GM23338 (cell line): ENCODE data around the gene DOCK2. TPM values are rescaled to one million over a fixed set of nuclear protein-coding genes. Genes with fewer than 3 reads are reported as not detected.

Source experiments
- ATAC-seq: fragments of 200-7000 bp; cut with Tn5 transposase; 3 replicates; pipeline ENCODE4 v1.9.1; 2020
- DNase-seq: peaks from one replicate; pipeline ENCODE4 v3.0.0-alpha.2; 2015; ENCODE audit warnings: low spot score
- H2AFZ ChIP-seq: fragments of 200-600 bp; sonication (generic); 2 replicates; pipeline ENCODE4 v1.8.0; 2016; ENCODE audit warnings: antibody characterized with exemption, mild to moderate bottlenecking, moderate library complexity
- H3F3A ChIP-seq: fragments of 200-600 bp; sonication (generic); replicated peaks from 2 replicates; pipeline ENCODE4 v1.8.0; 2017; ENCODE audit warnings: antibody characterized with exemption, mixed run types, low read depth
- H3K27ac ChIP-seq: fragments of 200-600 bp; sonication (generic); 2 replicates; pipeline ENCODE4 v1.6.1; 2016; ENCODE audit warnings: low read depth
- H3K27me3 ChIP-seq: fragments of 200-600 bp; sonication (generic); 2 replicates; pipeline ENCODE4 v1.8.0; 2016; ENCODE audit warnings: mild to moderate bottlenecking, mixed run types, moderate library complexity; ENCODE audit not compliant: insufficient read depth
- H3K36me3 ChIP-seq: fragments of 200-600 bp; sonication (generic); 2 replicates; pipeline ENCODE4 v1.8.0; 2016; ENCODE audit warnings: mild to moderate bottlenecking; ENCODE audit not compliant: insufficient read depth
- H3K4me1 ChIP-seq: fragments of 200-600 bp; sonication (generic); 2 replicates; pipeline ENCODE4 v1.8.0; 2016; ENCODE audit warnings: mild to moderate bottlenecking, moderate library complexity; ENCODE audit not compliant: insufficient read depth
- H3K4me2 ChIP-seq: fragments of 200-600 bp; sonication (generic); 2 replicates; pipeline ENCODE4 v1.7.1; 2017; ENCODE audit warnings: mixed run types
- H3K4me3 ChIP-seq: fragments of 200-600 bp; sonication (generic); 2 replicates; pipeline ENCODE4 v1.6.1; 2016; ENCODE audit warnings: mixed run types
- H3K79me2 ChIP-seq: fragments of 200-600 bp; sonication (generic); replicated peaks from 2 replicates; pipeline ENCODE4 v1.8.0; 2017; ENCODE audit warnings: mild to moderate bottlenecking; ENCODE audit not compliant: insufficient read depth
- H3K9me2 ChIP-seq: fragments of 200-600 bp; sonication (generic); 2 replicates; pipeline ENCODE4 v1.8.0; 2017; ENCODE audit not compliant: insufficient read depth
- H4K20me1 ChIP-seq: fragments of 200-600 bp; sonication (generic); replicated peaks from 2 replicates; pipeline ENCODE4 v1.8.0; 2017; ENCODE audit warnings: mild to moderate bottlenecking; ENCODE audit not compliant: insufficient read depth
- H3K27ac Mint-ChIP-seq: 2 replicates; pipeline ENCODE4 v1.8.0; 2020; ENCODE audit warnings: inconsistent platforms, mild to moderate bottlenecking, moderate library complexity, mixed read lengths
- H3K27me3 Mint-ChIP-seq: 3 replicates; pipeline ENCODE4 v1.8.0; 2022; ENCODE audit warnings: low read depth, mild to moderate bottlenecking, moderate library complexity, mixed read lengths, inconsistent platforms; ENCODE audit not compliant: insufficient read depth, poor library complexity
- H3K36me3 Mint-ChIP-seq: 3 replicates; pipeline ENCODE4 v1.8.0; 2021; ENCODE audit warnings: low read depth, mild to moderate bottlenecking, inconsistent platforms, moderate library complexity, mixed read lengths
- H3K4me1 Mint-ChIP-seq: 3 replicates; pipeline ENCODE4 v1.8.0; 2020; ENCODE audit warnings: mild to moderate bottlenecking, inconsistent platforms, mixed read lengths
- H3K4me3 Mint-ChIP-seq: 3 replicates; pipeline ENCODE4 v1.8.0; 2021; ENCODE audit warnings: moderate library complexity, mild to moderate bottlenecking, inconsistent platforms, mixed read lengths
- H3K9me3 Mint-ChIP-seq: 3 replicates; pipeline ENCODE4 v1.8.0; 2020; ENCODE audit warnings: moderate library complexity, mild to moderate bottlenecking, inconsistent platforms, mixed read lengths
- CREB1 ChIP-seq: fragments of 250-450 bp; sonication (Bioruptor Pico); IDR thresholded peaks from 2 replicates; pipeline ENCODE4 v1.5.0; 2020; ENCODE audit warnings: low read depth, mild to moderate bottlenecking, moderate library complexity
- ETS1 ChIP-seq: IDR thresholded peaks from 2 replicates; pipeline ENCODE4 v1.6.1; 2016; ENCODE audit warnings: antibody characterized with exemption
- EZH2 ChIP-seq: fragments of 200-600 bp; sonication (generic); IDR thresholded peaks from one replicate; pipeline ENCODE4 v1.8.0; 2017; ENCODE audit warnings: antibody characterized with exemption, mild to moderate bottlenecking, low read depth; ENCODE audit not compliant: unreplicated experiment
- EZH2phosphoT487 ChIP-seq: fragments of 200-600 bp; sonication (generic); IDR thresholded peaks from one replicate; pipeline ENCODE4 v1.8.1; 2018; ENCODE audit warnings: antibody characterized with exemption; ENCODE audit not compliant: unreplicated experiment
- JUNB ChIP-seq: IDR thresholded peaks from one replicate; pipeline ENCODE4 v1.6.1; 2016; ENCODE audit warnings: antibody characterized with exemption; ENCODE audit not compliant: unreplicated experiment
- NANOG ChIP-seq: IDR thresholded peaks from 2 replicates; pipeline ENCODE4 v1.6.1; 2016; ENCODE audit warnings: antibody characterized with exemption, borderline replicate concordance
- POLR2AphosphoS5 ChIP-seq: IDR thresholded peaks from 2 replicates; pipeline ENCODE4 v1.6.1; 2016; ENCODE audit warnings: antibody characterized with exemption, low read depth
- STAT1 ChIP-seq: IDR thresholded peaks from one replicate; pipeline ENCODE4 v1.6.1; 2016; ENCODE audit warnings: antibody characterized with exemption; ENCODE audit not compliant: unreplicated experiment
- ZNF331 ChIP-seq: fragments of 250-450 bp; sonication (Bioruptor Pico); IDR thresholded peaks from 2 replicates; pipeline ENCODE4 v1.5.0; 2020; ENCODE audit warnings: low read depth, mild to moderate bottlenecking, moderate library complexity
- ZNF462 ChIP-seq: fragments of 250-450 bp; sonication (Bioruptor Pico); IDR thresholded peaks from 2 replicates; pipeline ENCODE4 v1.5.0; 2020; ENCODE audit warnings: mild to moderate bottlenecking, moderate library complexity
- polyA plus RNA-seq: library from polyadenylated mRNA; unstranded; fragments of >200 nt; fragmentation: Nextera tagmentation; extraction: Ambion mirVana; gene quantifications from 2 replicates; pipeline ENCODE4 v1.2.1, GENCODE V29; 2016
- total RNA-seq: library from RNA; depleted of rRNA; stranded (reverse); fragments of >200 nt; shearing (Covaris generic); gene quantifications from 2 replicates; pipeline ENCODE4 v1.2.3, GENCODE V29; 2014

The DOCK2 gene
- total and polyA plus RNA-seq, 2 experiments from 2014 or later = 3.7 to 9.4 TPM

- no peaks in the 10 kb centered on the region for H3F3A ChIP-seq
- no peaks in the 10 kb centered on the region for H3K79me2 ChIP-seq
- DNase-seq (no peak), ATAC-seq (no peak)
- H3K27me3 Mint-ChIP-seq = peaks cover 2% of the 10 kb centered on the region
- H3K36me3 ChIP-seq = no peaks in the 10 kb centered on the region
- no peak overlapping the region for H3K27ac ChIP-seq
- no peak overlapping the region for H2AFZ ChIP-seq
- H3K27me3 ChIP-seq = no peaks in the 10 kb centered on the region
- H3K4me1 ChIP-seq = no peaks in the 10 kb centered on the region
- H3K9me2 ChIP-seq = no peaks in the 10 kb centered on the region
- no peak overlapping the region for H3K4me3 ChIP-seq
- TF ChIP-seq ZNF331 (no peak), NANOG (no peak), ZNF462 (CRISPR knock-in tag) (no peak), CREB1 (no peak), POLR2AphosphoS5 (no peak), JUNB (no peak), EZH2 (no peak), ETS1 (no peak), EZH2phosphoT487 (no peak), STAT1 (no peak)
- H3K27ac Mint-ChIP-seq = no peak overlapping the region
- H3K4me2 ChIP-seq = no peak overlapping the region
- no peaks in the 10 kb centered on the region for H3K36me3 Mint-ChIP-seq
- no peaks in the 10 kb centered on the region for H4K20me1 ChIP-seq
- no peak overlapping the region for H3K4me3 Mint-ChIP-seq
- H3K9me3 Mint-ChIP-seq = no peaks in the 10 kb centered on the region
- peaks cover 10% of the 10 kb centered on the region for H3K4me1 Mint-ChIP-seq
Observed at GRCh38 chr5:169970339-169970738, 333.3 kb downstream of the DOCK2 start.
